Fibroblast of the conjunctiva (primary cell): ENCODE measurements around the gene NRXN2.

Experiments used
- DNase-seq: peaks from one replicate; pipeline ENCODE4 v3.0.0-alpha.2; 2010; ENCODE audit warnings: low read depth

The NRXN2 gene

DNA sequence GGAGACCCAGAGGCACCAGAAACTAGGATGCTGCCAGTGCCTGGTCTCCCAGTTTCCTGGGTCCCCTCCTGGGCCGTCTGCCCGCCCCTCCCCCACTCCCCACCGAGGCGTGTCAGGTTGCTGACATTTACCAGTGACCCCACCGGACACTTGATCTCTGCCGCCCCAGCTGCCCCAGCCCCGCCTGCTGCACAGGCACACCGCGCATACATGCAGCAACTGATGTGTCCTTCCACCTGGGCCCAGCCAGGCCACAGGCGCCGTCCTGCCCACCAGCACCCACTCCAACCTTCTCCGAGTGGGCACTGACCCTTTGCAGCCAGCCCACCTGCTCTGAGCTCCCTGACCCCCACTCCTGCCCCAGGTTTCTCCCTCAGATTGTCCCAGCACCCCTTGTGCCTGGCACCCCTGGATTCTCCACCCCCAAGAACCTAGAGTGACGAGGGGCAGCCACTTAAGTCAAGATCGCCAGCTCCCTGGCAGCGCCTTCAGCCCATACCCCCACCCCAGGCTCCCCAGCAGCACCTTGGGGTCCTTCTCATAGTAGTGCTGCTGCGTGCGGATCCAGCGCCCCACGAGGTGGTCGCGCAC is 36.2 kb upstream of the NRXN2 start:
- no peak for DNase-seq

DNA sequence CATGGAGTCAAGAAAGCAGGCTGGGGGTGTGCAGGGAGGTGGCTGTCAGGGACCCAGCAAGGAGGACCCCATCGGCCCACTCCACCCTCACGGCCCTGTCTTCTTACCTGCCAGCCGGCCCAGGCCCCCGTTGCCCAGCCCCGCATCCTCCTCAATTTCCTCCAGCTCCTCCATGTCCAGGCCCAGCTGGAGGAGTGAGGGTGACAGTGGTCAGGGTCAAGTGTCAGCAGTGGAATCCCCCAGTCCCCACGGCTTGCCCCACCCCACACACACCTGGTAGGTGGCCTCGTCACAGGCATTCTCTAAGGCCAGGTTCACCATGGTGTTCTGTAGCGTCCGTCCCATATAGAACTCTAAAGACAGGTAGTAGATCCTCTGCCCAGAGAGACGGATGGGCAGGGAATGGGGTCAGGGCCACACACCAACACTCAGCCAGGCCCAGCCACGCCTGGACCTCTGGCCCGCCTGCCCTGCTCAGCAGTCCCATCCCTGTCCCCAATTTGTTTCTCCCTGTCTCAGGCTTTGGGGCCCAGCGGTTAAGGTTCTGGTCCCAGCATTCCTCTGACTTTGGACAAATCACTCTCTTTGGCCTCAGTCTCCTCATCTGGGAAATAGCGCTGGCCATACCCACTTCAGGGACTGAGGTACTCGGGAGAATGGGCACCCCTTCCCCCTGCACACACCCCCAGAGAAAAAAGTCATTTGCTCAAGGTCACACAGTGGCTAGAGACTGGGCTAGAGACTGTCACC is 35.5 kb upstream of the NRXN2 start:
- no peak for DNase-seq

DNA sequence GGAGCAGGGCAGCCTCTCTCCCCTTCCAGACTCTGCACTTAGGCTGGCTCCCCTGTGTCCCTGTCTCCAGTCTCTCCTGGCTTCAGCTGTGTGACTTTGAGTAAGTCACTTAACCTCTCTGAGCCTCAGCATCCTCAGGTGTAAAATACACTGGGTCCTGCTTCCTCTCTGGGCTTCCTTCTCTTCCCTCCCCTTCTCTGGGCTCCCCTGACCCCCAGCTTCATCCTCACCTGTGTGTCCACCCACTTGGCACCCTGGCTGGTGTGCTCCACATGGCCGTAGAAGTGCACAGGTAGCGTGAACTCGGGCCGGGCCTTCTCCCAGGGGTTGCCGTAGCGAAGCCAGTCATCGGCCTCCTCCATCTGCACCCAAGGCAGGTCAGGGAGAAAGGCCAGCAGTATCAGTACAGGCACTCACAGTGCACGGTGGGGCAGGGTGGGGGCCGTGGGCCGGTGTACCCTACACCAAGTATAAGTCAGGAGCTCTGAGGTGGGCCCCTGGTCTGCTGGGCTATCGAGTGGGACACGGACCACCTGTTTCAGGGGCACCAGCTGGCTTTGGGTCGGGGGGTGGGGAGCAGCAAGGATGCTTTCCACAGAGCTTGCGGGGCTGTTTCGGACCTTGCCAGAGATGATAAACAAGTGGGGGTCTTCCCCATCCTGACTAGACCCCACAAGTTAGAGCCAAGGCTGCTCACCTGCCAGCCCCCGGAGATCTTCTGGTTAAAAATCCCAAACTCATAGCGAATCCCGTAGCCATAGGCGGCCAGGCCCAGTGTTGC is 34.7 kb upstream of the NRXN2 start:
- DNase-seq = no peak

DNA sequence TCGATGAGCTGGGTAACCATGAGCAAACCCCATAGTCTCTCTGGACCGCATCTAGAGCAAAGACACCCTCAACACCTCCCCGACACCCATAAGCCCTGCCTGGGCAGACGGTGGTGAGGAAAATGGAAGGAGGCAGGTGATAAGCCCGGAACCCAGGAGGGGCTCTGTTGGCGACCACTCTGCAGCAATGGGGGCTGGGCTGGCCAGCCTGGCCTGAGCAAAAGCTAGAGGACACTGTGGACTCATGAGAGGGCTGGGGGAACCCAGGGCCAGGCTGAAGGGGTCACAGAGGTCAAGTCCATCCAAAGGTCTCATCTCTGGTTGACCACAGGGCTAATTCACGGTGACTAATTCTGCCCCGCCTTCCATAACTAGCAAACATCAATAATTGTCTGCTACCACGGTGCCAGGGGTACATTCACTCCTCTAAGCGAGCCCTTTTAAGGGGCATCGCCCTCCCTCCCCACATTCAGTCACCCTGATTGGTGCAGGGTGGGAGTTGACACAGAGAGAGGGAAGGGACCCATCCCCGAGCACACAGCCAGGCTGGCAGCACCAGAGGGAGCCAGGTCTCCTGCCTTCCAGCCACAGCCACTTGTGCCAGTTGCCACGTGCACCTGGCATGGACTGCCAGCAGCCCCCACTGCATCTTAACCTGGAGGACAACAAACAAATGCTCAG is 32.8 kb upstream of the NRXN2 start:
- no peak for DNase-seq

DNA sequence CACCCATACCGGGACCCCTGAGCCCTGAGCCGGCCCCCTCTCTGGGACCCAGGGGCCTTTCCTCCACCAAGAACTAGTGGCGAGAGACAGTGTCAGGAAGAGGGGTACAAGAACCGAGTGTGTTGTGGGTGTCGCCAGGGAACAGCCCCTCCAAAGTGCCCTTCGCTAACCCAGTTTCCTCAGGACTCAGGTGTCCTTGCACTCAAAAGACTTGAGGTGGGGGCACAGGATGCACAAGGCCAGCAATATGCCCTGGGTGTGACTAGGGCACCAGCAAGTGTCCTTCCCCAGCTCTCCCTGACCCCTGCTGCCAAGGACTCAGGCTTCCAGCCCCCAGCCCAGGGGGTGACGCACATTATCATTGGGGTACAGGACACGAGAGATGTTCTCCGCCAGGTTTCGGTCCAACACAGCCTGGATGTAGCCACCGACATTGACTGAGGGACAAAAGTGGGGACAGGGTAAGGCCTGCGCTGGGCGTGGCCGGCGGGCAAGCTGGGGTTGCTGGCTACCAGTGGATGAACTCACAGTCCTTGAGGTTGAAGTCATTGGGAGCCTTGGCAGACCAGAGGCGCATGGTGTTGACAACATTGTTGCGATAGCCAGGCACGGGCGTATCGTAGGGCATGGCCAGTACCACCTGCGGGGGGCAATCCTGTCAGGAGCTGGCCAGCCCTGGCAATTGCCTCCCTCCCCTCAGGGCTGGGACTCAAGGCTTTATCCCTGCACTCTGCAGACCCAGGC is 32.1 kb upstream of the NRXN2 start:
- no peak for DNase-seq

DNA sequence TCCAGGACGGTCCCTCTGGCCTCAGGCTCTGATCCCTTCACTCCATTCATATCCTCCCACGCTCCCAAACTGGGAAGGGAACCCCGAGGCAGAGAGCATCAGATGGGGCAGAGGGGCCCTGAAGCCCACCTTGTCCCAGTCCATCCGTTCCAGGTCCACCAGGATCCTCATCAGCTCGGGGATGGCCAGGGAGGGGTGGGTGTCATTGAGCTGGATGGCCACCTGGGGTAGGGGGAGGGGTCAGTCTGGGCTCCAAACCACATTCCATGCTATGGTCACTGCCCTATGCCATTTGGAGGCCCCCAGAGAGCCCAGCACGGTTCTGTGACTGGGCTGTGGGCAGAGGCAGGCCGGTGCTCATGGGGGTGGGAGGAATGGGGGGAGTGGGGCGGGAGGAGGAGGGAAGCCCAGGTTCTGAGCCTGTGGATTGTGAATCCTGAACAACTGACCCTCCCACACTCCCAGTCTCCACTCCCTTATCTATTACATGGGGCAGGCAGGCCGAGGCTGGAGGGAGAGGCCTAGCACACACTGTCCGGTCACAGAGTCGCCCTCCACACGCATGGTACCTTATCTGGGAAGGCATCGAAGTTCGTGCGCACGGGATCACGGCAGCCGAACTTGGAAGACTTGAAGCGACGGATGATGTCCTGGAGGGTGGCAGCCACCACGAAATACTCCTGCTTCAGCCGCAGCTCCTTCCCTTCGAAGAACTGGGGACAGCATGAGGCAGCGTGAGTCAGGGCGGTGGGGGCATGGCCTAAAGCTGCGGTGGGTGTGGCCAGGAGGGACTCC is 31.3 kb upstream of the NRXN2 start:
- no peak for DNase-seq

DNA sequence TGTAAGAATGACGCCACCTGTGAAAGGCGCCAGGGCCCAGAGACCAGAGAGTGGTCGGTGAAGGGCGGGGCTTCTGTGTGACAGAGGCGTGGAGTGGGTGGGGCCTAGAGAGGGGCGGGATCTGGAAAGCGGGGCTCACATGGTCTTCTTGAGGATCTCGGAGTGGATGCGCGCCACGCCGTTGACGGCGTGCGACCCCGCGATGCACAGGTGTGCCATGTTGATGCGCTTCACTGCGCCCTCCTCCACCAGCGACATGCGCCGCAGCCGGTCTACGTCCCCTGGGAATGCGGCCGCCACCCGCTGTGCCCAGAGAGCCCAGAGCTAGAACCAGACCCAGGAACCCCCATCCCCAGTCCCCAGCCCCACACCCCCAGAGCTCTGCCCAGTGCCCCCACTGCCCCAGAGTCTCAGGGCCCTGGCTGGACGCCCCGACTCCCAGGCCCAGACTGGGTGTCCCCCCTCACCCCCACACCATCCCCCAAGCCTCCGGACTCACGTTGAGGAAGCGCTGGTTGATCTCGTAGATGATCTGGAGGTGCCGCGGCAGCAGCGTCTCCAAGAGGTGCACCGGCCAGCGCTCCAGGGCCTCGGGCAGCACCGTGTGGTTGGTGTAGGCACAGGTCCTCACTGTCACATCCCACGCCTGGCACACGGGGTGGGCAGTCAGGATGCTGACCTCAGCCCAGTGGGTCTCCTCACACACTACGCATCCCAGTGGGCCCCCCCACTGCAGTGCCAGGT is 30.6 kb upstream of the NRXN2 start:
- no peak for DNase-seq

DNA sequence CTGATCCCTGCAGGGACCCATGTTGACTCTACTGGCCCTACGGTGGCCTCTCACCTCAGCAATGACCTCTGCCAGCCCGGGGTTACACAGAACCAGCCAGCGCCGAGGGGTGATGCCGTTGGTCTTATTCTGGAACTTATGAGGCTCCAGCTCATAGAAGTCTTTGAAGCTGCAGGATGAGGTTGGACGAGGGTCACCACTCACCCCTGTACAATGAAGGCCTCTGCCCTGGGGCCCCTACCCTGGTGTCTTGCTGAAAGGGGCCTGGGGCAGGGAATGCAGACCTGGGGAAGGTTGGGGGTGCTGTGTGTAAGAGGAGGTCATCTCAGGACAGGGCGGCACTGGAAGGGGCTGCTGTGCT is 30.0 kb upstream of the NRXN2 start:
- no peak for DNase-seq

DNA sequence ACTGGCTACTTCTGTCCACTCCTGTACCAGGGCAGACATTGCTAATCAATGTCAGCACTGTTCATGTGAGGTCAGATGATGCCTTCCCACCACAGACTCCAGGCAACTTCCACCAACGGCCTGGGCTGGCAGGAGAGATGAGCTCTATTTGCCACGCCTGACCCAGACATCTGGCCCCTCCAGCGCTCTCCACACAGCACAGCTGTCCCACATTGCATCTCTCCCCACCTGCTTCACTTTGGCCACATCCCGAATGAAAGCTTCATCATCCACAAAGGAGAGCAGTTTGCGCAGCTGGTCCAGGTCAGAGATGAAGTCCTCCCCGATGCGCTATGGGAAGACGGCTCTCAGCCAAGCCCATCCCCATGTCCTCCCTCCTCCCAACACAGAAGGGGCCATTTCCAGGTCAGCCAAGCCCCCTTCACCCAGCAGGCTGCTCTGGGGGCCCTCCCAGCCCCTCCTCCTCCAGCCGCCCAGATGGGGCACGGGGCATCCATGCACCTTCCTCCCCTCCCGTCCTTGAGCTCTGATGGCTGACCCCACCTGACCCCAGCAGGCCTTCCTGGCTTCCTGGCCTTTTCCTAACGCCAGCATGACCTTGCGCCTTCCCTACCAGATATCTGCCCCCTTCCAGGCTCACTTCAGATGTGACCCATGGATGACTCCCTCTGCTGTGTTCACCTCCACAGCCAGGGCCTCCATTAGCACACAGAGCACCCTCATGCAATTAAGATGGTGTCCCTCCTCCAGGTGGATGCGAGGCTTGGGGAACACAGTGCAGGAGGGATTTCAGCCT is 29.4 kb upstream of the NRXN2 start:
- no peak for DNase-seq

DNA sequence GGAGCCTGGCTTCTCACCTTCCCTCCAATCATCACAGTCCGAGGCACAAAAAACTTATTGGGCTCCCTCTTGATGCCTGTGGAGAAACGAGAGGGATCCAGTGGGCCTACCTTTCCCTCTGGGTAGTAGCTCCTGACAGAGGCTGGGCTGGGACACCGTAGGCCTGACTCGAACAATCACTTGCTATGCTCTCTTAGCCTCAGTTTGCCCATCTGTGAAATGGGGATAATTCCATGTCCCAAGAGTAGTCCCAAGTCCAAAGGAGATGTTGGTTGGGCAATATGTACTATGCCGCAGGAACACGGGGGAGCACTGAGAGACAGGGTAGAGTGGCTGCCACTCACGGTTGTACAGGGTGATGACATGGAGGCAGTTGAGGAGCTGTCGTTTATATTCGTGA is 28.6 kb upstream of the NRXN2 start:
- DNase-seq = no peak

DNA sequence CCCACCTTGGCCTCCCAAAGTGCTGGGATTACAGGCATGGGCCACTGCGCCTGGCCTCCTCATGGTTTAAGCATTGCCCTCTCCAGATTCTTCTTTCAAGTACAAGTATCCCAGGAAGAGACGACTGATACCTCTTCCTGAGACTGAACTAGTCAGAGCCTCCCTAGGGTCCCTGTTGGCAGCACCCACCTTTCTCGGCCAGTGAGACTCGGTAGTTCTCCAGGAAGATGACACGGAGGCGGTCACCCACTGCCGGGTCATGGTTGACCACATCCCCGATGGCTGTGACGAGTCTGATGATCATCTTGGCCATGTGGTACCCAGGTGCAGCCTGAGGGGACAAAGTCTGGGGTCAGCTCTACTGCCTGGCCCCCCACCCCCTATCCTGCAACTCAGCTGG is 28.1 kb upstream of the NRXN2 start:
- DNase-seq = no peak

DNA sequence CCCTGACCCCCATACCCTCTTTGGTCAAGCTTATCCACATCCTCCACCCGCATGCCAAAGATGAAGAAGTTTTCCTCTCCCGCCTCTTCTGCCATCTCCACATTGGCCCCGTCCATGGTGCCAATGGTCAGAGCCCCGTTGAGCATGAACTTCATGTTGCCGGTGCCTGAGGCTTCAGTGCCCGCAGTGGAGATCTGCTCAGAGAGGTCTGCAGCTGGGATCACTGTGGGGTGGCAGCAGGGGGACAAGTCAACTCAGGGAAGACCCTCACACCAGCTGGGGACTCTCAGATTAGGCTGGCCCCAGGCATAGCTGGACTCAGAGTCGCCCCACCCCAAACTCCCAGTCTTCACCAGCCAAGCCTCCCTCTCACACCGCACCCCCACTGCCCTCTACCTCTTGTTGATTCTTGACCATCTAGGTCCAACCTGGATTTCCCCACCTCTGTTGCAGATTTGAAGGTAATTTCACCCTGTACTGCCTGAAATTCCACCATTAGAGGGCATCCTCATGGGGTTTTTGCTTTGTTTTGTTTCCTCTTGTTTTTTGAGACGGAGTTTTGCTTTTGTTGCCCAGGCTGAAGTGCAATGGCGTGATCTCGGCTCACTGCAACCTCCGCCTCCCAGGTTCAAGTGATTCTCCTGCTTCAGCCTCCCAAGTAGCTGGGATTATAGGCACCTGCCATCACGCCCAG is 27.5 kb upstream of the NRXN2 start:
- no peak for DNase-seq

DNA sequence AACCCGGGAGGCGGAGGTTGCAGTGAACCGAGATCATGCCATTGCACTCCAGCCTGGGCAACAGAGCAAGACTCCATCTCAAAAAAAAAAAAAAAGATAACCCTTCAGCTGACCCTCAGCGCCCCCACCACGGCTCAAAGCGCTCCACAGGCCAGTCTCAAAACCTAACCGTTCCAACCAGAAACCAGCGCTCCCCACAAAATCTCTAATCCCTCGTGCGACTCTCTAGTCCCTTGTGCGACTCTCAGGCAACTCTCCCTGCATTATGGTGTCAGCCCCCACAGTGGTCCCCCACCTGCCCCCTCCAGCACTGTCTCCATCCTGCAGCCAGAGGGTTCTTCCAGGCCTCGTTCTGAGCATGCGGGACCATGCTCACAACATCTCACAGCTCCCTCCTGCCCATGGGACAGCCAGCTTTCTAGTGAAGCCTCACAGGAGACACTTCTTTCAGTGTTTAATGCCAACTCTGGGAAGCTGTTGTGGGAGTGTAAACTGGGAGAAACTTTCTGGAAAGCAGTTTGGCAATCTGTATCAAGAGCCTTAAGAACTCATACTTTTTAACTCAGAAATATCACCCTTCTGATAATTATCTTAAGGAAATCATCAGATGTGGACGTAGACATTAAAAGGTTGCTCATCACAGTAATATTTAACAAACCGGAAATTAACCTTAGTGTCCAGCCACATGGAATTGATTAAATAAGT is 25.1 kb upstream of the NRXN2 start:
- no peak for DNase-seq

DNA sequence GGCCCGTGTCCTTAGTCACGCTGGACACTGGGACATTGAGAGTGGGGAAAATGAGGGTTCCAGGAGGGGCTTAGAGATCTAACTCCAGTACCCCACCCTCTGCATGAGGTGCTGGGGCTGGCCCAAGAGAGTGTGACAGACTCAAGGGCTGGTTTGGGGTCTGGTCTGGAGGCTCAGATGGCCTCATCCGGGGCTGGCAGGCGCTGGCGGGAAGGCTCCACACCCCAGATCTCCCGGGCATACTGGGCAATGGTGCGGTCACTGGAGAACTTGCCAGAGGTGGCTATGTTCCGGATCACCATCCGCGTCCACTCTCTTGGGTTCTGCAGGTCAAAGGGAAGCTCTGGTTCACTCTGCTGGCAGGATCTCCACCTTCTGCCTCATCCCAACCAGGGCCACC is 23.5 kb upstream of the NRXN2 start:
- no peak for DNase-seq

DNA sequence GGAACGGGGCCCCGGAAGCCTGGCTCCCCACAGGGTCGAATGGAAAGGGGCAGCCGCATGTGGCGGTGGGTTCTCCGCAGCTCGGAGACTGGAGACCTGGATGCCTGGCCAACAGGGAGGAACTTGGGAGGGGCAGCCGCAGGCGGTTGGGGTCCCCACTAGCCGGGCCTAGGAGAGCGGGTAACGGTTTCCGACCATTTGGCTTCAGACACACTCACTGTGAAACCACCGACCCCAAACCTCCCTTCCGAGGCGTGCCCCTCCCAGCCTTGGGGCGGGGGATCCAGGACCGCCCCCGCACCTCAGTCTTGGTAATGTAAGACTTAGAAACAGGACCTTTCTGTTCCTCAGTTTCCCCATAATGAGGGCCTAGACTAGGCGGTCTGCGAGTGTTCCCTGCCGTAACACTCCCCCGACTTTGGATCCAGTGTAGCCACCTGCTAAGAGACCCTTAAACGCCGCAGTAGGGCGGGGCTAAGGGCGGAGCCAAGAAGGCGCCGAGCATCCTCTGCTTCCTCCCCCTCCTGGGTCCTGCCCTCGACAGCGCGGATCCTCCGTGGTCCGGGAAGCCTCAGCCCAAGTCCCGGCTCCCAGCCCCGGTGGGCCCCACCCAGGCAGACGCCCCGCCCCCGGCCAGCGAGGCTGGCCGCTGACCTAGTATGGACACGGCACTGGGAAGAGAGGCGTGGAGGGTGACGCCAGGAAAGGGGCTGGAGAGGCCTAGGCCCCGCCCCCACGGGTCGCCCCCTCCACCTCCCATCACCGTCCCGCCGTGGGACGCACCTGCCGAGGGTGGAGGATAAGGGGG is 22.7 kb upstream of the NRXN2 start:
- no peak for DNase-seq

DNA sequence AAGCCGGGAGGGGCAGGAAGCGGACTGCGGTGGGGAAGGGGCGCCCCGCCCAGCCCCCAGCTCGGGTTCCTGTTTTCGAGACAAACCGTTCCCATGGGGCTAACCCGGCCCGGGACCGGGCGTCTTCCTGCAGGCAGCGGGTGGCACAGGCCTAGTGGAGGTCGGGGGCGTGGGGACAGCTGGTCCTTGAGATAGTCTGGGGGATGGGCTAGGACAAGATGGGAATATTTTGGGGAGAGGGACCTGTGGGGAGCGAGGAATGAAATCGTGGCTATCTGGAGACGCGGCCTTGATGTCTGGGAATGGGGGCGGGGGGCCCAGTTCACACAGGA is 22.2 kb upstream of the NRXN2 start:
- no peak for DNase-seq

DNA sequence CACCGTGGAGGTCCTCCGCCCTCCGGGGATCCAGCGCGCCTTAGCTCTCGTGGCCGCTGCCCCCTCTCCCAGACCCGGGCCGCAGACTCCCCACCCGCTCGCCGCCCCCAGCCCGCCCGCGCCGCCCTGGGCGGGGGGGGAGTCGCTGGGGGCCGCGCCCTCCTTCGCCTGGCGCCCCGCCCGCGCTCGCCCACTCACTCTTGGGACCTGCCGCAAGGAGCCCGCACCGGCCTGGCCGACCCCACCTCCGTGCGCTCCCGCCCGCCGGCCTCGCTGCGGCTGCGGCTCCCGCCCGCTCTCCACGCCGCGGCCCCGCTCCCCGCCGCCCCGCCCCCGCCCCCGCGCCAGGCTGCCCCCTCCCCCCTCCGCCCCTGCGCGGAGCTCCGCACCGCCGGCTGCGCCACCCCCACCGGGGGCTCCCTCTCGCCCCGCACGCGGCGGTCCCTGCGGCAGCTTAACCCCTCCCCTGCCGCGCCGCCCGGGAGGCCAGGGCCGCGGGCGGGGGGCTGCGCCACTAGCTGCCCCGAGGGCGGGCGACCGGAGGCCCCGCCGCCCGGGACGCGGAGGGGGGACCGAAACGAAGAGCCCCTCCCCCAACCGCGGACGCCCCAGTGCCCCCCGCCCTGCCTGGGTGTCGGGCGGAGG is 21.7 kb upstream of the NRXN2 start:
- DNase-seq = no peak
